ENCODE data around the gene KCNK5. TPM values are rescaled to one million over a fixed set of nuclear protein-coding genes. Genes with fewer than 3 reads are reported as not detected.

The KCNK5 gene
- total RNA-seq, 1 donor from 2014 or later, result 36.7 TPM

- no peak for DNase-seq (ENCODE audit: low spot score)
- H3K9me3 Mint-ChIP-seq, result no peaks in the 10 kb centered on the region
- intact Hi-C loops (cut with micrococcal nuclease), result no loop called here
- H3K4me3 Mint-ChIP-seq, result no peak overlapping the region
- no peaks in the 10 kb centered on the region for H3K36me3 Mint-ChIP-seq (ENCODE audit: low read depth)
- peaks cover 3% of the 10 kb centered on the region for H3K27me3 Mint-ChIP-seq (ENCODE audit: insufficient read depth)
- H3K4me1 Mint-ChIP-seq (ENCODE audit: low read depth), result no peaks in the 10 kb centered on the region
- no peak overlapping the region for H3K27ac Mint-ChIP-seq
Measured at GRCh38 chr6:39144481-39145173, 84.6 kb downstream of the KCNK5 start.

DNA sequence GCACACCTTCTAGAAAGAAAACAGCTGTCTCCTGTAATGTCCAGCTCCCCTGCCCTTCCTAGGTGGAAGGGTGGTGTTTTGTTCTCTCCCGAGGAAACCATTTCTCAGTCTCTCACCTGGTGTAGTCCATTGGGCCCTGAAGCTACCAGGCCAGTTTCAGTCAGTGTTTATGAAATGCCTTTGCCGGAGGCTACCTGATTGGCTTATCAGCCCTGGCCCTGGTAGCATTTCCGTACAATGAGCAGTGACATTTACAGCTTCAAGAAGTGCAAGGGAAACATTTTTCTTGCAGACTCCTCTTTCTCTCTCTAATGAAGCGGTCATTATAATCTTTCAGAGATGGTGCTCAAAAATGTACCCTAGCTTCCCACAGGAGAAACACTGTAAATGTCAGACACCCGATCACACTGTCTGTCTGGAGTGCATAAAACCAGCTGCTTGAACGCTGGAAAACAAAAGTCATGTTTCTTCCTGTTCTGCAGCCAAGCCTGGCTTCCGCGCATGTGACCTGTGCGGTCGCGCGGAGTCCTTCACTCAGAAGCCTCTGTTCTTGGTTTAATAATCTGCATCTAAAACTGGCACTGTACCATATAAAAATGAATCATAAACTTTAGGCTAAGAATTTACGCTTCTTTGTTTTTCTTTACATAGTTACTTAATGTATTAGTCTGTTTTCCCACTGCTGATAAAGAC is 85.9 kb downstream of the KCNK5 start:
- Mint-ChIP-seq H3K4me1 (ENCODE audit: low read depth) (no peaks in the 10 kb centered on the region), H3K27ac (no peak overlapping the region), H3K9me3 (no peaks in the 10 kb centered on the region), H3K36me3 (ENCODE audit: low read depth) (no peaks in the 10 kb centered on the region), H3K27me3 (ENCODE audit: insufficient read depth) (peaks cover 1% of the 10 kb centered on the region), H3K4me3 (no peak overlapping the region)
- DNase-seq (ENCODE audit: low spot score), result no peak
- intact Hi-C loops (cut with micrococcal nuclease), result no loop called here

GRCh38 chr6:39140556-39141167 is 88.6 kb downstream of the KCNK5 start:
- no peak overlapping the region for H3K27ac Mint-ChIP-seq
- H3K4me3 Mint-ChIP-seq, result no peak overlapping the region
- peaks cover 1% of the 10 kb centered on the region for H3K27me3 Mint-ChIP-seq (ENCODE audit: insufficient read depth)
- H3K9me3 Mint-ChIP-seq, result peaks cover 4% of the 10 kb centered on the region
- no peaks in the 10 kb centered on the region for H3K36me3 Mint-ChIP-seq (ENCODE audit: low read depth)
- intact Hi-C loops (cut with micrococcal nuclease), result no loop called here
- H3K4me1 Mint-ChIP-seq (ENCODE audit: low read depth), result no peaks in the 10 kb centered on the region
- no peak for DNase-seq (ENCODE audit: low spot score)

Other genes starting within 250 kb of the KCNK5 start
- 0.18 TPM in 1 of 2 replicates, not detected in the other for gene GLP1R, start 180.7 kb downstream of the KCNK5 start, total RNA-seq
- gene SAYSD1, start 114.3 kb downstream of the KCNK5 start, total RNA-seq, result 12.1 and 12.9 TPM in 2 replicates
- not detected in 2 replicates for gene KCNK17, start 84.9 kb upstream of the KCNK5 start, total RNA-seq
- gene KCNK16, start 93.2 kb upstream of the KCNK5 start, total RNA-seq, result not detected in 2 replicates

Measured in activated T-helper 1 cell treated with anti-CD3 and anti-CD28 coated beads, Interleukin-12 subunit alpha, Interleukin-12 subunit beta, Interleukin-2, Interleukin-4 antibody, amounts not matched to agents 30 ng/mL and 10 ng/mL and 1 ng/mL, durations not matched to agents 14 hours and 24 hours and 36 hours (primary cell).